HG02588 (cell line): ENCODE results near the gene FNDC5.

Experiments used
- ATAC-seq: cut with Tn5 transposase; IDR thresholded peaks from one replicate; pipeline ENCODE4 v1.9.1; 2021; ENCODE audit warnings: mild to moderate bottlenecking, moderate library complexity; ENCODE audit not compliant: unreplicated experiment

The FNDC5 gene

DNA sequence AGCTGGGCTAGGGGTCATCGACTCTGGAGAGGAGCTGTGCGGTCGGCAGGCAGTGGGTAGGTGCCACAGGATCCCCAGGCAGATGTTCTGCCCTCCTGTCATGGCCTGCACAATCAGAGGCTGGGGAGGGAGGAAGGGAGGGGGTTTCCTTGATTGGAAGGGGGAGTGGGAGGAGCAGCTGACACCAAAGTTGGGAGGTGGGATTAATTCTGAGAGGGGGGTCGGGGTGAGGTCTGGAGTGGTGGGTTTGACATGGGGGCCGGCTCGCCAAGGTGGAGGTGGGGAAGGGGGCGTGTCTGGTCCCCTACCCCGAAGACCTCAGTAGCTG, 14.9 kb upstream of the FNDC5 start:
- no peak for ATAC-seq

GRCh38 chr1:32884726-32885125, 14.0 kb upstream of the FNDC5 start:
- ATAC-seq = no peak

GRCh38 chr1:32884032-32884372, 13.3 kb upstream of the FNDC5 start:
- no peak for ATAC-seq

GRCh38 chr1:32883338-32884031, 12.8 kb upstream of the FNDC5 start:
- no peak for ATAC-seq

DNA sequence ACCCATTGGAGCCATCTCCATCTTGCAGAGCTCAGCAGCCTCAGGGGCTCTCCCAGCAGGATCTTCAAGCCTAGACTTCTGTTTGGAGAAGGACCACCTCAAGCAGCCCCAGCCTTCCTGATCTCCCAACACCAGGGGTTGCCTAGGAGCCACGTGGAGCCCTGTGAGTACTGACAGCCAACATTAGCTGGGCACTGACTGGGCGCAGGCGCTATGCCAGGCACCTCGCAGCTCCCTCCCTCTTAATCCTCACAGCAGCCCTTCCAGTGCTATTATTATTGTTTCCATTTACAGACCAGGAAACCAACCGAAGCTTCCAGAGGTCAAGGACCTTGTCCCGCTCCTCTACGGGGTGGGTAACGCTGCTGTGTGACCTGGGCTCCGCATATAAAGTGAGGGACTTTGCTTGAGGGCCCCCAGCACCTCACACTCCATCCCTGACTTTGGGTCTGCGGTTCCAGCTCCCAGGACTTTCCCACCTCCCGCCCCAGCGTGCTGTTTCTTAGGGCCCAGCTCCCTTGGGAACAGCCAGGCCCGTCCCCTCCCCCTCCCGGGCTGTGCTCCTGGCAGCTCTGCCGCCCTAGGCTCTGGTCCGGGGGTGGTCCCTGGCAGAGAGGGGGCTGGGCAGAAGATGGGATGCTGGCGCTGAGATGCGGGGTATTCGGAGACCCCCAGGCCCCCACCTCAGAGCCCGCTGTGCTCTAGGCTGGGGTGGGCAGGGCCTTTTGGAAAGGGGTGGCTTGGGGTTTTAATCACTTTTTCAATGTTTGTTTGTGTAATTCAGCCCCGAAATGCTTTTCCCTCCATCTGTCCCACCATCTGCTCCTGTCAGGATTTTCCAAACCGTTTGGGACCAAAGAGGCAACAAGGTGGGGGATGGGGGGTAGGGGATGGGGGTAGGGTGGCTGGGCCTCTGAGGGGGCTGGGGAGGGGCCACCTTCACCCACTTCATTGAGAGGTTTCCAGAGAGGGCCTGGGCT, 11.4 kb upstream of the FNDC5 start:
- ATAC-seq = no peak

GRCh38 chr1:32881291-32881690, 10.6 kb upstream of the FNDC5 start:
- ATAC-seq = no peak

DNA sequence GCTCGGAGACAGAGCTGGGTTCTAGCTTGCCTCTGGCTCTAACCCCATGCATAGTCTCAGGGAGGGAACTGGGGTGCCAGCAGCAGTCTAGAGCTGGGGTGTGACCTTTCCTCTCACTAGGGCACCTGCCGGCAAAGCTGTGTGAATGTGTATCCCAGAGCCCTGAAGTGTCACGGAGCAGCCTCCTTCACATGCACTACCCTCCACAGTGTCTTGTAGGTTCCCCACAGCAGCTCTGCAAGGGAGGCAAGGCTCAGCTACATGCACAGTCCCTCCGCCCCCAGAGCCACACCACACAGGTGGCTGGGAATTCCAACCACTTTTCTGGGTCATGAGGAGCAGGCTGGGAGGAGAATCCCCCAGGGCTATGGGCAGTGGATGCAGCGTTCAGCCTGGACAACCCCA, 7.9 kb upstream of the FNDC5 start:
- no peak for ATAC-seq

DNA sequence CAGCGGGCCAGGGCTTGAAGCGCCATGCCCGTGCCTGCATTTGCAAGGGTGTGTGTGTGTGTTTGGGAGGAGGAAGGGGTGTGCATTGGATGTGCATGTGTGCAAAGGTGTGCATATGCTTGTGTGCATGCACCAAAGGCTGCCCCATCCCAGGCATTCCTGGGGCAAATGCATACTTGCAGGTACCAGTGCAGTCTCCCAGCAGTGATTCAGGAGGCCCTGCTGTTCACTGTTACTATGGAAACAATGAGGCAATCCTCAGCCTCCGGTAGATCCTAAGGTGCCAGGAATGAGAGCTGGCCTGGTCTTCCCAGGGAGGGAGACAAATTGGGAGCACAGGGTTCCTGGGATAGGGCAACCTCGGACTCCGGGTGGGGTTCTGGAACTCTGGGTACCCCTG, 7.5 kb upstream of the FNDC5 start:
- ATAC-seq = no peak

GRCh38 chr1:32877211-32878110, 6.7 kb upstream of the FNDC5 start:
- no peak for ATAC-seq

DNA sequence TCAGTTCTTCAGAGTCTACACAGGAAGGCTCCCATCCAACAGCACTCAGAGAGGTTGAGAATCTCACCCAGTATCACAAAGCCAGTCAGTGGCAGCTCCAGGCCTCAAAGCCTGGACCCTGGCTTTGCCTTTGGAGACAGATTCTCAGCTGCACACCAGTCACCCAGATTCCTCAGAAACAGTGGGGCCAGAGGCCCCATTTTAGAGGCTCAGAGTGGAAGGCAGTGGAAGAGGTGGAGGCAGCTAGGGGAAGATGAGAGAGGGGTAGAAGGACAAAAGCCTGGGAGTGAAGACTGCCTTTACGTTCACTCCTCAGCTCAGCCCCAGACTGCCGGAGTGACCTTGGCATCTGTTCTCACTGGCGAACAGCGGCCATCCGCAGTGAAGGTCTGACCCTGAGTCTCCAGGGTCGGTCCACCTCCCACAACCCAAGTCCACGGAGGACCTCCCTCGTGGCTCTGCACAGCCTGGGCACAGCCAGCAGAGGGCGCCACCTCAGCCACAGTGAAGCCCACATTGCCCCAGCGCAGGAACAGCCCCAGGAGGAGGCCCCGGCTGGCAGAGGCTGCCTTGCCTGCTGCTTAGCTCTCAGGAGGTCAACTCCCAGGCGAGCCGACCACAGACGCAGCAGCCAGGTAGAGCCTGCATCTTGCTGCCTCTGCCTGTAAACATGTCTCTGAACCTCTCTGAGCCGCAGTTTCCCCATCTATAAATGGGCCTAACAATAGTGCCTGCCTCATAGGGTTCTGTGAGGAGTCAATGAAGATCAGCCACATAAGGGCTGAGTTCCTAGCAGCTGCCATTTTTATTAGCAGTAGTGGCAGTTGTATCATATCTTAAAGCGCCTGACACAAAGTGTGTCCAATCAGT, 5.9 kb upstream of the FNDC5 start:
- peak; percentile 50 for ATAC-seq

- no peak for ATAC-seq
Measured at GRCh38 chr1:32874860-32875752, 4.4 kb upstream of the FNDC5 start.

GRCh38 chr1:32873484-32873883, 2.8 kb upstream of the FNDC5 start:
- ATAC-seq = no peak

DNA sequence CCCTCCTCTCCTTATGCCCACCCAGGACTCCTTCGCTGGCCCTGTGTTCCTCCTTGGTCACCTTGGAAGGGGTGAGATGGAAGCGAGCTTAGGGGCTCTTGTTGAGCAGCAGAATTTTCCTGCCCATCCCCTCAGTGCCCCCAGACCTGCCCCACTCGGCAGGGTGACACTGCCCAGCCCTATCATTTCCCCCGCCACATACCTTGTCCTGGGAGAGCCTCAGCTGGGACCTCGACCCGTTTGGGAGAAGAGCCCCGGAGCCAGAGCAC, 1.4 kb upstream of the FNDC5 start:
- ATAC-seq = no peak

- no peak for ATAC-seq
Measured at GRCh38 chr1:32871364-32872191, 866 bp upstream of the FNDC5 start.

DNA sequence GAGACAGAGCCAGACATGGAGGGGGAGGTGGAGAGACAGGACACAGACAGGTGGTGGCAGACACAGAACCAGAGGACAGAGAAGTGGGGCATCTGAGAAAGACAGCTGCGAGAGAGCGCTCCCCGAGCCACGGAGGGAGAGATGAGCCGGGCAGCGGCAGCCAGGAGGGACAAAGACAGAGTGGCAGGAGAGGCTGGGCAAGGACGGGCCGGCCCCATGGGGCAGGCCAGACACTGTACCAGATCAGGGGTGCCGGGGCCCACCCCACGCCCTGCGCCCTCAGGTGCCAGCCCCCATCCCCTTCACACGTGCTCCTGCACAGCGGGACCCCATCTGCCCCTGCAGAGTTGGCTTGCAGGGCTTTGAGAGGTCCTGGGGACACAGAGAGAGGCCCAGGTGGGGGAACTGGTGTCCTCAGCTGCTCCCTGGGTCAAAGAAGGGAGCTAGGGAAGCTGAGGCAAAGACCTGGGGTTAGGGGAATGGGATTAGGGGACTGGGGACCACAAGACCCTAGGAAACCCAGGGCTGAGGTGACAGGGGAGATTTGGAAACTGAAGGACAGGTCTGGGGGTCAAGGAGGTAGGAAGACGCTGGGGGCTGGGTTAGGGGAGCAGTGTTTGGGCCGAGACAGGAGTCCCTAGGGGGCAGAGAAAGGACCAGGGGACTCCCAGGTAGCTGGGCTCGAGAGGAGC, 643 bp downstream of the FNDC5 start:
- no peak for ATAC-seq

- no peak for ATAC-seq
Measured at GRCh38 chr1:32868806-32869455, 1.8 kb downstream of the FNDC5 start.

GRCh38 chr1:32868085-32868484, 2.6 kb downstream of the FNDC5 start:
- ATAC-seq = no peak

GRCh38 chr1:32867671-32868070, 3.0 kb downstream of the FNDC5 start:
- no peak for ATAC-seq
